K562 (cell line): ENCODE data around the gene MRGPRX4. TPM values are rescaled to one million over a fixed set of nuclear protein-coding genes. Genes with fewer than 3 reads are reported as not detected.

ENCODE experiments used
- ATAC-seq: fragments of 200-7000 bp; cut with Tn5 transposase; 3 replicates; pipeline ENCODE4 v1.9.1; 2020; ENCODE audit warnings: moderate library complexity
- BruUV-seq: library from RNA; stranded (reverse); fragments of 400-500 nt; replicated peaks from 2 replicates; lab custom pipeline; 2021; lab: Mats Ljungman, UMichigan
- CTCF ChIA-PET: fragments of 300-600 bp; formaldehyde crosslinking; extraction: SDS; loops from one replicate; lab custom pipeline; 2021; ENCODE audit warnings: low intra/inter-chr PET ratio; lab: Yijun Ruan, JAX
- POLR2A ChIA-PET: fragments of 300-600, 350-650 bp; sonication (Branson Sonifier 250); formaldehyde crosslinking; extraction: SDS; loops from one replicate; lab custom pipeline; 2021; ENCODE audit warnings: antibody characterized with exemption, inconsistent platforms; lab: Yijun Ruan, JAX
- DNase-seq, 4 experiments: peaks; one replicate each; pipeline versions ENCODE4 v3.0.0 to v3.0.0-alpha.2; 2011 to 2018; ENCODE audit warnings: low spot score in 3 of 4, mixed read lengths in 3 of 4; ENCODE audit errors: extremely low read depth in 1 of 4
- FAIRE-seq: peaks from 2 replicates; lab custom pipeline; 2011; peaks lifted over from hg19 to GRCh38; lab: Jason Lieb, UNC
- H2AFZ ChIP-seq: 2 replicates; pipeline ENCODE4 v1.6.0; 2011; ENCODE audit warnings: low read depth, low read length, control low read depth, inconsistent platforms
- H3K27ac ChIP-seq: fragments of 200-600 bp; 3 replicates; pipeline ENCODE4 v1.8.0; 2011; ENCODE audit warnings: low read depth, mild to moderate bottlenecking, control low read depth, inconsistent platforms, low read length, moderate library complexity, mixed read lengths; ENCODE audit errors: extremely low read depth
- H3K27me3 ChIP-seq, 2 experiments: fragments of 300-600 bp in 1 of 2; 2 replicates in 1 of 2; 3 replicates in 1 of 2; pipeline versions ENCODE4 v1.6.0 to v1.8.0; 2011; ENCODE audit warnings: inconsistent platforms in 2 of 2, low read length in 2 of 2, mild to moderate bottlenecking in 1 of 2, mixed read lengths in 1 of 2, moderate library complexity in 1 of 2; ENCODE audit not compliant: control insufficient read depth in 2 of 2, insufficient read depth in 2 of 2
- H3K36me3 ChIP-seq: fragments of 300-600 bp; 3 replicates; pipeline ENCODE4 v1.8.0; 2011; ENCODE audit warnings: mild to moderate bottlenecking, low read length, inconsistent platforms; ENCODE audit not compliant: control insufficient read depth, insufficient read depth
- H3K4me1 ChIP-seq, 2 experiments: fragments of 200-600 bp in 1 of 2; replicated peaks in 1 of 2; 2 replicates in 1 of 2; 3 replicates in 1 of 2; pipeline versions ENCODE4 v1.5.1 to v1.8.0; 2011; ENCODE audit warnings: inconsistent platforms in 2 of 2, low read length in 2 of 2, mild to moderate bottlenecking in 1 of 2, mixed read lengths in 1 of 2, moderate library complexity in 1 of 2; ENCODE audit not compliant: control insufficient read depth in 2 of 2, insufficient read depth in 2 of 2
- H3K4me2 ChIP-seq: 2 replicates; pipeline ENCODE4 v1.6.1; 2011; ENCODE audit warnings: low read length, control low read depth, inconsistent platforms, mixed read lengths; ENCODE audit not compliant: insufficient read depth
- H3K4me3 ChIP-seq: fragments of 200-600 bp; sonication (generic), shearing (Covaris generic); 2 replicates; pipeline ENCODE4 v1.5.1; 2016; ENCODE audit warnings: control low read depth, inconsistent platforms
- H3K79me2 ChIP-seq: fragments of 200-600 bp; 3 replicates; pipeline ENCODE4 v1.8.0; 2011; ENCODE audit warnings: low read length, inconsistent platforms; ENCODE audit not compliant: control insufficient read depth, insufficient read depth
- H3K9ac ChIP-seq, 2 experiments: 2 replicates each; pipeline versions ENCODE4 v1.6.0 to v1.6.1; 2011; ENCODE audit warnings: low read depth in 2 of 2, low read length in 2 of 2, control low read depth in 1 of 2, inconsistent platforms in 1 of 2, mild to moderate bottlenecking in 1 of 2, mixed read lengths in 1 of 2; ENCODE audit not compliant: insufficient read depth in 1 of 2
- H3K9me1 ChIP-seq: one replicate; pipeline ENCODE4 v1.6.0; 2011; ENCODE audit warnings: inconsistent platforms, mild to moderate bottlenecking, low read length, moderate library complexity; ENCODE audit not compliant: control insufficient read depth, insufficient read depth
- H3K9me3 ChIP-seq: replicated peaks from 2 replicates; pipeline ENCODE4 v1.5.1; 2011; ENCODE audit warnings: low read depth, low read length, inconsistent platforms; ENCODE audit not compliant: control insufficient read depth, insufficient read depth
- H4K20me1 ChIP-seq: replicated peaks from 2 replicates; pipeline ENCODE4 v1.6.1; 2011; ENCODE audit warnings: low read length, inconsistent platforms, mixed read lengths; ENCODE audit not compliant: control insufficient read depth, insufficient read depth
- ARID2 ChIP-seq: fragments of 450-650 bp; IDR thresholded peaks from 2 replicates; pipeline ENCODE4 v1.6.1; 2017; ENCODE audit warnings: antibody characterized with exemption, mild to moderate bottlenecking
- CCNT2 ChIP-seq: IDR thresholded peaks from 2 replicates; pipeline ENCODE4 v1.6.1; 2011; ENCODE audit warnings: borderline replicate concordance, low read depth, mild to moderate bottlenecking, moderate library complexity, mixed read lengths, low read length; ENCODE audit not compliant: insufficient read length; ENCODE audit errors: extremely low read depth
- DMBX1 ChIP-seq: fragments of 250-450 bp; sonication (Bioruptor Pico); IDR thresholded peaks from 2 replicates; pipeline ENCODE4 v1.8.0; 2022; ENCODE audit warnings: inconsistent platforms, mild to moderate bottlenecking, moderate library complexity, borderline replicate concordance
- DPF2 ChIP-seq: fragments of 450-650 bp; IDR thresholded peaks from 2 replicates; pipeline ENCODE4 v1.6.1; 2016
- HNRNPL ChIP-seq: fragments of 200-400 bp; formaldehyde crosslinking; IDR thresholded peaks from 2 replicates; pipeline ENCODE4 v1.6.1; 2017; ENCODE audit warnings: low read depth, mild to moderate bottlenecking, low read length
- LARP7 ChIP-seq: fragments of 450-650 bp; IDR thresholded peaks from 2 replicates; pipeline ENCODE4 v1.6.1; 2016
- POLR2B ChIP-seq: fragments of 450-650 bp; IDR thresholded peaks from 2 replicates; pipeline ENCODE4 v1.6.1; 2018; ENCODE audit warnings: low read depth; ENCODE audit not compliant: partially characterized antibody
- RB1 ChIP-seq: fragments of 450-650 bp; IDR thresholded peaks from 2 replicates; pipeline ENCODE4 v1.6.1; 2017; ENCODE audit warnings: low read depth, mild to moderate bottlenecking
- SIRT6 ChIP-seq: IDR thresholded peaks from one replicate; pipeline ENCODE4 v1.6.1; 2012; ENCODE audit warnings: low read depth, mild to moderate bottlenecking, control low read depth, inconsistent platforms, low read length, moderate library complexity
- THRA ChIP-seq: fragments of 450-650 bp; IDR thresholded peaks from 2 replicates; pipeline ENCODE4 v1.6.1; 2017; ENCODE audit warnings: mild to moderate bottlenecking, moderate library complexity
- TSC22D4 ChIP-seq: fragments of 450-650 bp; IDR thresholded peaks from 2 replicates; pipeline ENCODE4 v1.6.1; 2016; ENCODE audit warnings: missing genetic modification characterization, missing biosample characterization, control low read depth
- ZNF695 ChIP-seq: fragments of 450-650 bp; formaldehyde crosslinking; IDR thresholded peaks from 2 replicates; pipeline ENCODE4 v1.4.0; 2020; ENCODE audit warnings: mild to moderate bottlenecking, moderate library complexity
- ZNF717 ChIP-seq: fragments of 250-450 bp; sonication (Bioruptor Pico); IDR thresholded peaks from 2 replicates; pipeline ENCODE4 v1.5.0; 2021
- ZNF764 ChIP-seq: fragments of 250-450 bp; sonication (Bioruptor Pico); IDR thresholded peaks from 2 replicates; pipeline ENCODE4 v1.4.0; 2020; ENCODE audit warnings: low read depth, mild to moderate bottlenecking, moderate library complexity
- ZZZ3 ChIP-seq: fragments of 450-650 bp; IDR thresholded peaks from 2 replicates; pipeline ENCODE4 v1.6.1; 2016; ENCODE audit warnings: antibody characterized with exemption, mild to moderate bottlenecking, moderate library complexity
- WGBS: fragments of 100-300 bp; shearing (Covaris generic); methylation state at CpG from one replicate; pipeline ENCODE4 v1.1.6; 2016; ENCODE audit warnings: low coverage, mixed read lengths; ENCODE audit not compliant: insufficient coverage; ENCODE audit errors: missing lambda C conversion rate; 5-methylcytosine and 5-hydroxymethylcytosine counted together
- in situ Hi-C: fragments of 300-500 bp; cut with MboI; formaldehyde crosslinking; loops from 4 replicates; pipeline ENCODE4 v1.15.0; 2018; ENCODE audit warnings: inconsistent platforms, mixed read lengths
- intact Hi-C: fragments of 100-400 bp; cut with micrococcal nuclease; formaldehyde crosslinking; loops from 2 replicates; pipeline ENCODE4 v1.14.2; 2022
- polyA plus RNA-seq, 8 experiments: library from polyadenylated mRNA; depleted of rRNA in 4 of 8; stranded (reverse) in 5 of 8; unstranded in 3 of 8; fragments of >200 nt; fragmentation: Nextera tagmentation in 2 of 8; fragmentation: Illumina TruSeq in 1 of 8; extraction: Ambion mirVana in 2 of 8; extraction: Trizol in 1 of 8; gene quantifications; 2 replicates each; pipeline versions ENCODE4 v1.2.1 to v1.2.3, GENCODE V29; 2011 to 2014; ENCODE audit warnings: inconsistent platforms in 1 of 8, missing spikeins in 1 of 8
- total RNA-seq, 7 experiments: library from RNA; depleted of rRNA in 6 of 7; stranded (reverse); fragments of >200 nt in 6 of 7; fragmentation: Illumina TruSeq in 2 of 7; extraction: Trizol in 2 of 7; gene quantifications; 2 replicates each; pipeline versions ENCODE4 v1.2.1 to v1.2.3, GENCODE V29; 2011 to 2021; ENCODE audit warnings: low replicate concordance in 1 of 7

MRGPRX4 gene
- total and polyA plus RNA-seq, 9 of the 15 experiments (the other 6 are each of a cell fraction or from before 2014, with no cell fraction given), result not detected

GRCh38 chr11:18204220-18204619 lies 31.6 kb downstream of the MRGPRX4 start:
- no TSS peak for BruUV-seq
- no peak for FAIRE-seq
- intact Hi-C loops, result loop anchor here (1.0 kb wide), 1 partner anchor 89 kb away; no protein-coding TSS in a partner anchor
- DNase-seq, result no peak
- TF ChIP-seq ARID2 (no peak), SIRT6 (no peak), ZZZ3 (no peak), DPF2 (no peak), THRA (no peak), POLR2B (no peak), ZNF717 (CRISPR knock-in tag) (no peak), TSC22D4 (tag) (no peak), CCNT2 (no peak), LARP7 (no peak), ZNF764 (CRISPR knock-in tag) (no peak), HNRNPL (no peak), ZNF695 (CRISPR knock-in tag) (no peak), RB1 (no peak), DMBX1 (CRISPR knock-in tag) (no peak)
- TF ChIP-seq, all 486 proteins: peak for 0
- no peaks in the 10 kb centered on the region for H3K9me3 ChIP-seq
- no peak overlapping the region for H3K9ac ChIP-seq
- no peaks in the 10 kb centered on the region for H4K20me1 ChIP-seq
- no peak overlapping the region for H3K27ac ChIP-seq
- CTCF ChIA-PET, result interaction anchor here (0.8 to 1.5 kb wide), 2 partner anchors 89 to 213 kb away, joined by 5 read pairs; no protein-coding TSS in a partner anchor
- no peak overlapping the region for H2AFZ ChIP-seq
- H3K9me1 ChIP-seq, result no peaks in the 10 kb centered on the region
- ATAC-seq, result no peak; the same call in 2 of the 3 replicates
- in situ Hi-C loops, result no loop called here
- WGBS, result 0% methylated on average over 3 of the region's 3 CpGs
- peaks cover 2 to 27% of the 10 kb centered on the region in 2 experiments; a peak in 4 of 5 replicates for H3K27me3 ChIP-seq
- POLR2A ChIA-PET, result interaction anchor here (1.0 kb wide), 1 partner anchor 89 kb away, joined by 8 read pairs; no protein-coding TSS in a partner anchor
- H3K4me3 ChIP-seq, result no peak overlapping the region
- no peaks in the 10 kb centered on the region for H3K79me2 ChIP-seq
- no peaks in the 10 kb centered on the region for H3K36me3 ChIP-seq
- no peaks in the 10 kb centered on the region; a peak in 1 of 5 replicates for H3K4me1 ChIP-seq
- H3K4me2 ChIP-seq, result no peak overlapping the region
